PFSK-1 (cell line): Measurements from ENCODE around the gene NTMT1.

ENCODE experiments used
- POLR2AphosphoS5 ChIP-seq: IDR thresholded peaks from 2 replicates; pipeline ENCODE4 v1.6.1; 2012; ENCODE audit warnings: low read depth, mild to moderate bottlenecking, control low read depth, low read length, moderate library complexity
- SIN3A ChIP-seq: IDR thresholded peaks from 2 replicates; pipeline ENCODE4 v1.6.1; 2012; ENCODE audit warnings: mild to moderate bottlenecking, low read length, moderate library complexity, borderline replicate concordance; ENCODE audit not compliant: insufficient read depth
- TAF1 ChIP-seq: IDR thresholded peaks from 2 replicates; pipeline ENCODE4 v1.6.1; 2012; ENCODE audit warnings: low read length, control low read depth, borderline replicate concordance; ENCODE audit not compliant: insufficient read depth
- TF ChIP-seq, protein P1 (sequence below), 2 experiments: IDR thresholded peaks; 2 replicates each; pipeline versions ENCODE4 v1.6.1 to v1.8.0; 2011 to 2012; ENCODE audit warnings: low read depth in 2 of 2, low read length in 2 of 2, control low read depth in 1 of 2, inconsistent platforms in 1 of 2, mild to moderate bottlenecking in 1 of 2, moderate library complexity in 1 of 2; ENCODE audit not compliant: insufficient read depth in 1 of 2

DNA sequence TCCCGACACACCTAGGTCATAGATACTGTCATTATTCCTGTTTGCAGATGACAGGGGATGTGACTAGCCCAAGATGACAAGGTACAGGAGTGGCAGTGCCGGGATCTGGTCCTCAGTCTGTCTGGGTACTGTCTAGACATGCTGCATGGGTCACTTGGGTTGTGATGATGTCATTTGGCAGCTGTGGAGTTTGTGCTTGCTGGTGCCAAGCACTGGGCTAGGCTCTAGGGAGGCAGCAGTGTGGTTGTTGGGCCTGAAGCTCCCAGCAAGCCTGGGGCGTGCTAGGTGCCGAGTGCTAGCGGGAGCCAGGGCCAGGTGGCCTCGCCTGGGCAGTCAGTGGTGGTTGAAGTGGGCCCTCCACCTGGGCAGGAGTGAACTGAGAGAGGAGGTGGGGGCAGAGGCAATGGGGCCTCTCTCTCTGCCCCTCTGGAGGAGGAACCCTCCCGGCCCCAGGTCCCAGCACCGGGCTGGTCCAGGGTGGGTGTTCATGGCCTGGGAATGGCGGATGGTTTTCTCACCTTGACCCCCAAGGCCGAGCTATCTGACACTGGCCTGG is 24.8 kb downstream of the NTMT1 start:
- TF ChIP-seq, protein P1, sequence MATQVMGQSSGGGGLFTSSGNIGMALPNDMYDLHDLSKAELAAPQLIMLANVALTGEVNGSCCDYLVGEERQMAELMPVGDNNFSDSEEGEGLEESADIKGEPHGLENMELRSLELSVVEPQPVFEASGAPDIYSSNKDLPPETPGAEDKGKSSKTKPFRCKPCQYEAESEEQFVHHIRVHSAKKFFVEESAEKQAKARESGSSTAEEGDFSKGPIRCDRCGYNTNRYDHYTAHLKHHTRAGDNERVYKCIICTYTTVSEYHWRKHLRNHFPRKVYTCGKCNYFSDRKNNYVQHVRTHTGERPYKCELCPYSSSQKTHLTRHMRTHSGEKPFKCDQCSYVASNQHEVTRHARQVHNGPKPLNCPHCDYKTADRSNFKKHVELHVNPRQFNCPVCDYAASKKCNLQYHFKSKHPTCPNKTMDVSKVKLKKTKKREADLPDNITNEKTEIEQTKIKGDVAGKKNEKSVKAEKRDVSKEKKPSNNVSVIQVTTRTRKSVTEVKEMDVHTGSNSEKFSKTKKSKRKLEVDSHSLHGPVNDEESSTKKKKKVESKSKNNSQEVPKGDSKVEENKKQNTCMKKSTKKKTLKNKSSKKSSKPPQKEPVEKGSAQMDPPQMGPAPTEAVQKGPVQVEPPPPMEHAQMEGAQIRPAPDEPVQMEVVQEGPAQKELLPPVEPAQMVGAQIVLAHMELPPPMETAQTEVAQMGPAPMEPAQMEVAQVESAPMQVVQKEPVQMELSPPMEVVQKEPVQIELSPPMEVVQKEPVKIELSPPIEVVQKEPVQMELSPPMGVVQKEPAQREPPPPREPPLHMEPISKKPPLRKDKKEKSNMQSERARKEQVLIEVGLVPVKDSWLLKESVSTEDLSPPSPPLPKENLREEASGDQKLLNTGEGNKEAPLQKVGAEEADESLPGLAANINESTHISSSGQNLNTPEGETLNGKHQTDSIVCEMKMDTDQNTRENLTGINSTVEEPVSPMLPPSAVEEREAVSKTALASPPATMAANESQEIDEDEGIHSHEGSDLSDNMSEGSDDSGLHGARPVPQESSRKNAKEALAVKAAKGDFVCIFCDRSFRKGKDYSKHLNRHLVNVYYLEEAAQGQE (IDR thresholded peaks at IDR 0.05; ENCODE audit: insufficient read depth in 1 of 2, low read depth in 2 of 2, low read length in 2 of 2) = no peak
- no peak for TF ChIP-seq POLR2AphosphoS5
- TF ChIP-seq SIN3A = no peak
- TF ChIP-seq TAF1 = no peak
